Measurements from ENCODE around the gene IL36RN.

DNA sequence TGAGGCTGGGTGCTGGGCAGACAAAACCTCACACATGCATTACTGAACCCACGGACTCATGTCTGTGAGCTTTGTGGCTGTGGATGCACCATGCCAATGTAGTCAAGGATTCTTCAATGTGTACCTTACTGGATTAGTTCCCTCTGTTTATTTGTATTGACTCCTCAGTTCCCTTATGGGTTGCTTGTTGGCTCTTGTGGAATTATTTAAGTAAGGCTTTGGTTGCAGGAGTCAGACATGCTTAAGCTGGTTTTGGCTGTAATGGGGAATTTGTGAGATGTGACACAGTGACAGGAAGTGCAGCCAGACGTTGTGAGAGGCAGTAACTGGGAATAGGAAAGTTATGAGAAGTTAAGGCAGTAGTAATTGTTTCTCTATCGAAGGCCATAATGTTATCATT lies 54.8 kb downstream of the IL36RN start:
- TF ChIP-seq, protein P1, sequence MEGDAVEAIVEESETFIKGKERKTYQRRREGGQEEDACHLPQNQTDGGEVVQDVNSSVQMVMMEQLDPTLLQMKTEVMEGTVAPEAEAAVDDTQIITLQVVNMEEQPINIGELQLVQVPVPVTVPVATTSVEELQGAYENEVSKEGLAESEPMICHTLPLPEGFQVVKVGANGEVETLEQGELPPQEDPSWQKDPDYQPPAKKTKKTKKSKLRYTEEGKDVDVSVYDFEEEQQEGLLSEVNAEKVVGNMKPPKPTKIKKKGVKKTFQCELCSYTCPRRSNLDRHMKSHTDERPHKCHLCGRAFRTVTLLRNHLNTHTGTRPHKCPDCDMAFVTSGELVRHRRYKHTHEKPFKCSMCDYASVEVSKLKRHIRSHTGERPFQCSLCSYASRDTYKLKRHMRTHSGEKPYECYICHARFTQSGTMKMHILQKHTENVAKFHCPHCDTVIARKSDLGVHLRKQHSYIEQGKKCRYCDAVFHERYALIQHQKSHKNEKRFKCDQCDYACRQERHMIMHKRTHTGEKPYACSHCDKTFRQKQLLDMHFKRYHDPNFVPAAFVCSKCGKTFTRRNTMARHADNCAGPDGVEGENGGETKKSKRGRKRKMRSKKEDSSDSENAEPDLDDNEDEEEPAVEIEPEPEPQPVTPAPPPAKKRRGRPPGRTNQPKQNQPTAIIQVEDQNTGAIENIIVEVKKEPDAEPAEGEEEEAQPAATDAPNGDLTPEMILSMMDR (IDR thresholded peaks at IDR 0.05) = no peak
- TF ChIP-seq POLR2A (IDR thresholded peaks at IDR 0.05) = no peak
